Measurements from ENCODE around the gene SF1.

DNA sequence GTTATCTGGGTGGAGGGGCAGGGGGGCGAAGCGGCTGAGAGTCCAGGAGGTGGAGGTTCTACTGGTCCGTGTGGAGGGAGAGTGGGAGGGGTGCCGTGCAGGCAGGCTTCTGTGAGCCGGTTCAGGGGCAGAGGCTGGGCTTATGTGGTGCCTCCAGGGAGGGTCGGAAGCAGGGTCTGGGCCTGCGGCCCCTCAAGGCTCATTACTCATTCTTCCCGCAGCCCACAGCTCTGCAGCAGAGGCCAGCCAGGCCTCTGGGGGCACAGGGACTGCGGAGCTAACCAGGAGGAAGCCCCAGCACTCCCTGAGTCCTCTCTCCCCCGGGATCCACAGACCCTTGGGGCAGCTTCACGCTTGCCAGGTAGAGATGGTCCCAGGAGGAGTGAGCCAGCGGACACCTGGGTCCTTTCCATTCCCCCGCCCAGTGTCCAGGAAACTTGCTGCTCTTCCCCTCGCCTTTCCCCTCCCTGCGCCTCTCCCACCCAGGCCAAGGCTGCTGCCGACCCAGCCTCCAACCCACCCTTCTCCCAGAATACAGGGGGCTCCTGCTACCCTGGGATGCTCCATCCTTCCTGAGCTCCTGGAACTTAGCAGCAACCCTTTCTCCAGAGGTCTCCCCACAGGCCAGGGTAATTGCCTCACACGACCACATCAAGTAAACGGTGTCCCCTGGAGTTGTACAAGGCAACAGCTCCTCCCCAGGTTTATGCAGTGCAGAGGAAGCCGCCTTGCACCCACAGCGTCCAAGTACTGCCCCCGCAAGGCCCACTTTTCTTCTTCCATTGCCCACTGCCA is 61.7 kb downstream of the SF1 start:
- TF ChIP-seq, protein P1, sequence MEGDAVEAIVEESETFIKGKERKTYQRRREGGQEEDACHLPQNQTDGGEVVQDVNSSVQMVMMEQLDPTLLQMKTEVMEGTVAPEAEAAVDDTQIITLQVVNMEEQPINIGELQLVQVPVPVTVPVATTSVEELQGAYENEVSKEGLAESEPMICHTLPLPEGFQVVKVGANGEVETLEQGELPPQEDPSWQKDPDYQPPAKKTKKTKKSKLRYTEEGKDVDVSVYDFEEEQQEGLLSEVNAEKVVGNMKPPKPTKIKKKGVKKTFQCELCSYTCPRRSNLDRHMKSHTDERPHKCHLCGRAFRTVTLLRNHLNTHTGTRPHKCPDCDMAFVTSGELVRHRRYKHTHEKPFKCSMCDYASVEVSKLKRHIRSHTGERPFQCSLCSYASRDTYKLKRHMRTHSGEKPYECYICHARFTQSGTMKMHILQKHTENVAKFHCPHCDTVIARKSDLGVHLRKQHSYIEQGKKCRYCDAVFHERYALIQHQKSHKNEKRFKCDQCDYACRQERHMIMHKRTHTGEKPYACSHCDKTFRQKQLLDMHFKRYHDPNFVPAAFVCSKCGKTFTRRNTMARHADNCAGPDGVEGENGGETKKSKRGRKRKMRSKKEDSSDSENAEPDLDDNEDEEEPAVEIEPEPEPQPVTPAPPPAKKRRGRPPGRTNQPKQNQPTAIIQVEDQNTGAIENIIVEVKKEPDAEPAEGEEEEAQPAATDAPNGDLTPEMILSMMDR (IDR thresholded peaks at IDR 0.05), result no peak
- TF ChIP-seq POLR2A (IDR thresholded peaks at IDR 0.05), result no peak
